A549 (cell line): ENCODE data around the gene PPOX.

Experiments
- CTCF ChIP-seq: fragments of >200 bp; sonication (Bioruptor Twin); formaldehyde crosslinking; IDR thresholded peaks from 3 replicates; pipeline ENCODE4 v1.5.1; 2016
- JUNB ChIP-seq: fragments of >200 bp; sonication (Bioruptor Twin); formaldehyde crosslinking; IDR thresholded peaks from 2 replicates; pipeline ENCODE4 v1.6.1; 2016
- KDM1A ChIP-seq: fragments of 200-600 bp; sonication (generic); IDR thresholded peaks from 2 replicates; pipeline ENCODE4 v1.6.1; 2016; ENCODE audit warnings: low read depth, mild to moderate bottlenecking
- MAZ ChIP-seq: fragments of 150-350 bp; IDR thresholded peaks from 2 replicates; pipeline ENCODE4 v1.6.1; 2014; ENCODE audit warnings: antibody characterized with exemption, low read depth, low read length, borderline replicate concordance
- SMC3 ChIP-seq: fragments of >200 bp; sonication (Bioruptor Twin); formaldehyde crosslinking; IDR thresholded peaks from 3 replicates; pipeline ENCODE4 v1.6.1; 2018; ENCODE audit warnings: inconsistent platforms

- no peak for TF ChIP-seq MAZ
- TF ChIP-seq JUNB = no peak
- no peak for TF ChIP-seq KDM1A
- no peak for TF ChIP-seq CTCF
- TF ChIP-seq SMC3 = no peak
These were observed 35.0 kb downstream of the PPOX start for GRCh38 chr1:161200992-161201835.
